HG03196 (cell line): ENCODE data around the gene DTNB.

Experiments
- ATAC-seq: cut with Tn5 transposase; IDR thresholded peaks from one replicate; pipeline ENCODE4 v1.9.1; 2021; ENCODE audit not compliant: unreplicated experiment

DTNB gene

DNA sequence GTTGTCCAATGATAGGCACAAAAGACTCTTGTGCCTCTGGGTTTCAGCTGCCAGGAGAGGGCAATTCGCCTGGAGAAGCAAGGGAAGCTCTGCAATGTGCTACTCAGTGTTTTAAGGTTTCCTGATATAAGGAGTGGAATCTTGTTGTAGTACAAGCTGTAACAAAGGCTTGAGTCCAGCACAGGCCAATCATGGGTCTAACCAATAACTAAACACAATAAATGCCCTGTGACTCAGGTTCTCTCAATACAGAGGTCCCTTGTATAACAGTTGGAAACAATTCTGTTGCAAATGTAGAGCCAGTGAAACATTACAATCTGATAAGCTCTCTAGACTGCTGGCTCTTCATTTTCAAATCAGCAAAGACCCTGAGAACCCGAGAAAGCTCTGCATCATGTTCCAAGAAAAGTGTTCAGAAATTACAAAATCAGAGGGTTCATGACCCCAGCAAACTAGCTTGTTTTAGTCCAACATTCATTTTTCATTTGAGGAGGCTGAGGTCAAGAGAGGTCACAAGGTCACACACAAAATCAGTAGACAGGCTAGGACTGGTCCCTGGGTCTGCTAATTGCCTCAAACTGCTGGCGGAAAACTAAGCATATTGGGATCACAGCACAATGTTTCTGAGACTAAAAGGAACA lies 272.7 kb downstream of the DTNB start:
- no peak for ATAC-seq

DNA sequence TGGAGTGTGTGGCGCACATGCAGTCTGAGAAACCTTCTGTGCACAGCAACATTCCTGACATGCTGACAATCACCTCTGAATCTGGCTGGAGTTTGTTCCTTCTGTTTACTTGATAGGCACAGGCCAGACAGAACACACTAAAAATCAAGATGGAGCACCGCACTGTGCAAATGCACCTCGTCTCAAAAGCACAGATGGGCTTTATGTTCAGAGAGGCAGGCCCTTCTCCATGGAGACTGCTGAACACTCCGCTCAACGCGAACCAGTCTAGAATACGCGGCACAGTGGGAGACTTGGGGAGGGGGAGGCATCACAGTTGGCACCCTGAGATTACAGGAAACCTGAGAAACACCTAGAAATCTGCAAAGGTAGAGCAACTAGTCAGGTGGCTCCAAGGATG lies 273.2 kb downstream of the DTNB start:
- no peak for ATAC-seq

DNA sequence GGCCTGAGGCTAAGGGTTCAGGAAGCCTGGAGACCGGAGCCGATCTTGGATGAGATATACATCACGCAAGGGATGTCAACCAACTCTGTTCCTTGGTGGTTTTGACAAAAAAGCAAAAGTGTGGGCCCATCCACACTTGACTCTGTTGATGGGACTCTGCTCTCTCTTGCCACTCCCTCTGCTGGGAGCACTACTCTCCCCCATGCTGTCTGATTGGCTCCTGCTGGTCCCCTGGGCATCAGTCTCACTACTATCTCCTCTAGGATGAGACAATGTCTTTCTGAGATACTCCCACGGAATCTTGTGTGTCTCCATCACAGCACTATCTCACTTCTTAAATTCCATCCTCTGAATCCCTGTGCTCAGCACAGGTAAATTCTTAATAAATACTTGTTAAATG lies 274.8 kb downstream of the DTNB start:
- ATAC-seq, result no peak

DNA sequence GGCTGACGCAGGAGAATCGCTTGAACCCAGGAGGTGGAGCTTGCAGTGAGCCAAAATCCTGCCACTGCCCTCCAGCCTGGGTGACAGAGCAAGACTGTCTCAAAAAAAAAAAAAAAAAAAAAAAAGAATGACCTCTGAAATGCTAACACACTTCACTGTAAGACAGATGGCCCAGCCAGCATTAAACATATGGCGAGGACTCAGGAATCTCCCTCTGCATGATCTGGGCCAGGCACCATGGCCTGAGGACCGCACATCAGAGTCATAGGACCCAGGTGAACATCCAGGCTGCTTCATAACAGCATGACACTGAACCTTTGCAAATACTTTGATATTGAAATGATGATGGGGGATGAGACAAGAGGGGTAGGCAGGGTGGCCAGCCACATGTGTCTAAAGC lies 275.6 kb downstream of the DTNB start:
- ATAC-seq, result no peak

DNA sequence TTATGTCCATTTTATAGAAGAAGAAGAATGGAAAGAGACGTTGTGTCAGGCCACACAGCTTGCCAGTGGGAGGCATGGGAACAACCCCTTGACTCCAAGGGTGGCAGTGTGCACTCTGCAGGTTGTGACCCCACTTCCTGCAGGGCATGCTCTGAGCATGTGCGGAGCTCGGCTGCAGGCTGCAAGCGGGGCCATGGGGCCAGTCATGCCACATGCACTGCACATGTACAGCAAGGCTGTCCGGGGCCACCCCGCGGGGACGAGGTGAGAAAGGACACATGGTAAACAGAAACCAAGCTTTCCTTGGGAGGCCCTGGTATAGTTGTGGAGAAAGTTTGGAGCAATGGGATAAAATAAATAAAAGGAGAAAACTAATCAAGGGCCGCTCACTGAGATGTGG lies 284.2 kb downstream of the DTNB start:
- no peak for ATAC-seq

DNA sequence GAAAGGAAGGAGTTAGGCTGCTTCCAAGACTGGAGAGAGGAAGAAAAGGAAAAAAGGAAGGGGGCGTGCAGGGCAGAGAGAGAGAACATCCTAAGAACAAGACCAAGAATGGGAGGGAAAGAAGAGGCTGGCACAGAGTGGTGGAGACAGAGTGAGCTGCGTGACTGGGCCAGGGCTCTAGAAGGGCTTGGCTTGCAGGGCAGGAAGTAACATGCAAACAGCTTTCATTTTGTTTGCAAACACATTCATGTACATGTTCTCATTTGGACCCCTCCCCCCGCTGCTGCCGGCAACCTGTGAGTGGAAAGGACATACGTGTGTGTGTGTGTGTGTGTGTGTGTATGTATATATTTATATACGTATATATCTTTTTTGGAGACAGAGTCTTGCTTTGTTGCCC lies 284.9 kb downstream of the DTNB start:
- ATAC-seq, result no peak

DNA sequence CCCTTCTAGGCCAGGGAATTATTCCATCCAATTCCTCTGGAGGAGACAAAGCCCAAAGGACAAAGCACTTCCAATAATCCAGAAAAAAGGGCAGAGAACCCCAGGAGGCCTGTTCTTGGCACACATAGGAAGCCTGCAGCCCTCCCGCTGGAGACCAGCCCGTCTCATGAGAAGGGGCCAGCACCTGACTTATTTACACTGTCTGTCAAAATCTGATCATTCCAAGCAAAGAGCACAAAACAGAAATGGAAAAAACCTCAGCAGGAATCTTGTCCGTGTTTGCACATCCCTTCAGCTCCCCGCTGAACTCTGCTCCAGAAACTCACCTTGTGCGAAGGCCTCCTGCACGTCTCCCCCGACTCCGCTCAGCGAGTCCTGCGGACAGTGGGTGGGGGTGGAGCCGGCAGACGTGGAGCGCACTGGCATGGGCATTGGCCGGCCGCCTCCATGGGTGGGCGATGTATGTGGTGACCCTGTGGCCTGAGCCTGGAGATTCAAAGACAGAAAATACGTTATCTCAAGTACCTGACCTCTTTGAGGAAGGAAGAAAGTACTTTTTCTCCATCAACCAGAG lies 285.4 kb downstream of the DTNB start:
- ATAC-seq, result no peak

DNA sequence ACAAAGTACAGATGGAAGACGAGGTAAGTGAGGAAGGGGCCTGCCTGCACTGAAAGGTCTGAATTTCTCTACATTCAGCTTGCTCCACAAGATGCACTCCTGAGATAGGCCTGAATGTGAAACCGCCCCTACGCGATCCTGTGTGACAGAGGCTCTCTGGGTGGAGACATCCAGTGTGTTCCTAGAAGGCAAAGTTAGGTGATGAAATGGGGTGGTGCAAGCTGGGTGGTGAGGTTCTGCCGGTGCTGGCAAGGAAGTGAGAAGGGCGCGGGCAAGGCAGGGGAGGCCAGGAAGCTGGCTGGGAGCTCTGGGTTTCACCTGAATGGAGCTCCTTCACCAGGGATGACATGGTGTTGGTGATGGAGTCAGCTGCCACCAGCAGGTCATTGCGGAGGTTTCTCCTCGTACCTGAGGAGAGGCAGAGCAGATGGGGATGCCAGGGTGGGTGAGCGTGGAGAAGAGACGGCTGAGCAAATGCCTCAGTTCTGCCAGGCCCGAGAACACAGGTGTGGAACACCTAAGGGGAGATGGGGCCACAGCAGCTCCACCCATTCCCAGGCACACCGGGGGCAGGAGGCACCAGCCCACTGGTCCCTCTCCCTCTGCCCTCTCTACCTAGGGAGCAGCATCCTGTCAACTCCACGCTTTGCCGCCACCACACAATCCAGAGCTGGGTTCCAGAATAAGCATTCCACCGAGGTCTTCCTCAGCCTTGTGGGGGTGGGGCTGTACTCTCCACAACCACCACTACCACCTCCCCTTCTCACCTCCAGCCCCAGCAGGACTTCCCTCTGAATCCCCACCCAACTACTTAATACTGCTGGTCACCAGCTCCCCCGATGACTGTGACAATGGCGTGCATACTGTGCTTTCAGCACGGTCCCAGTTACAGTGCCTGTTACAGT lies 286.2 kb downstream of the DTNB start:
- ATAC-seq, result no peak

DNA sequence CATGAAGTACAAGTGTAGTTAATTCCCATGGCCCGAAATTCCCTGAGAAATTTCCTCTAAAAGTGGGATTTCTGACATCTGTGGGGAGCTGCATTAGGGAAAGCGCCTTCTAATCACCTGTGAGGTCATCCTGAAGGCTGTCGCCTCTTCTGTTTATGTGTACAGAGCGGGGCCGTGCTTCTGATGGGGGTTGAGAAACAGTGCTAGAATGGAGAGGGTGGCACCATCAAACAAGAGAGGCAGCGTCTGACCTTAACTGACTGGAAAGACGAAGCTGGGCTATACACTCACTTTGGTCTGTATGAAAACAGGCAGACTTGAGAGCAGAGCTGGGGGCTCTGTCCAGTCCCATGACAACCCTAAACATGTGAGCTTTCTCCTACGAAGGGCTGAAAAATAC lies 287.5 kb downstream of the DTNB start:
- ATAC-seq, result no peak

DNA sequence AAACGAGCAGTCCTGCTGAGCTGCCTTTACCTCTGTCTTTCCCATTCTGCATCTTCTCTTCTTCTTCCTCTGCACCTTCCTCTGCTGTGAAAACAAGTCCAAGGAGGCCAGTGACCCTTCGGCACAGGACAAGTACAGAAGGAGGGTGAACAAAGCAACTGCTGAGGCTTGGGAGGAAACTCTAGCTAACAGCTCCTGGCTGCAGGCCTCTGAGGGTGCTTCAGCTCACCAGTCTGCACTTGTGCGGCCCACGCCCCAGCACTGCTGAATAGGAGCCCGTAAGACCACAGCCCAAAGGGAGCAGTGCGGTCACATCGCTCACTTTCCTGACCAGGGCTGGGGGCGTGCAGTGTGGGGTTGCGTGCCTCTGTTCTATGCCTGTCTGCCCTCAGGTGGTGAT lies 289.6 kb downstream of the DTNB start:
- ATAC-seq, result no peak

DNA sequence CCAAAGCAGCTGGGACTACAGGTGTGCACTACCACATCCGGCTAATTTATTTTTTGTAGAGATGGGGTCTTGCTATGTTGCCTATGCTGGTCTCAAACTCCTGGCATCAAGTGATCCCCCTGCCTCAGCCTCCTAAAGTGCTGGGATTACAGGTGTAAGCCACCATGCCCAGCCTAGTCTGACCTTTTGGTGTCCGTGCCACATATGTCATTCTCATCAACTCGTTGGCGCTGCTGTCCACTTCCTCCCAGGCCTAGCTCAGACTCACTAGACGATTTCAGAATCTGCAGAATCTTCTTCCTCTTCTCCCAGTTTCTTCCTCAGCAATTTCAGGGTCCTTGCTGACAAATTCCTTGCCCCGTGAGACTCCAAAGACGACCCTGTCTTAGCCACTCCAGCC lies 291.9 kb downstream of the DTNB start:
- ATAC-seq, result no peak

DNA sequence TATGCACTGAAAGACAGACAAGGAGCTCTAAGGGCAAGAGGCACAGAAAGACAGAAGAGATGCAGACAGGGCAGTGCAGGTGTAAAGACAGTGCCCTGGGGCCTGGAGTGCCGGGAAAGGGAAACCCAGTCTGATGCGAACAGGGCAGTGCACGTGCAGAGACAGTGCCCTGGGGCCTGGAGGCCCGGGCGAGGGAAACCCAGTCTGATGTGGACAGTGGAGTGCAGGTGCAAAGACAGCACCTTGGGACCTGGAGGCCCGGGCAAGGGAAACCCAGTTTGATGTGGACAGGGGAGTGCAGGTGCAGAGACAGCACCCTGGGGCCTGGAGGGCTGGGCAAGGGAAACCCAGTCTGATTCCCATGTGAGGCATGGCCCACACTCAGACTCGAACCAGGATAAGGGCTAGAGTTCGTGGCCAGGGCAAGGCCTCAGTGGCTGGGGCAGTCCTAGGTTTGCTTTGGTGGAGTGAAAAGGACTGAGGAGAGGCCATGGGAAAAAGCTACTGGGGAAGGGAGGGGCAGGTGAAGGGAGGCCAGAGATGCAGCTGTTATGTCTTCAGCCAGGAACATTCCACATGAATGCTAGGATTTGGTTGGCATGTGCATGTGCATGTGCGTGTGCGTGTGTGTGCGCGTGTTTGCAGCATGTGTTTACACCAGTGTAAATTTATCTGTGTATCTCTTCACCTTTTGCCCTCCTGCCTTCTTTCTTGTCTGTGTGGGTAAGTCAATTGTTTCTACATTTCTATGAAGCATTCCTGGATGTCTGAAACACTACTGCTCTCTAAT lies 292.6 kb downstream of the DTNB start:
- no peak for ATAC-seq

DNA sequence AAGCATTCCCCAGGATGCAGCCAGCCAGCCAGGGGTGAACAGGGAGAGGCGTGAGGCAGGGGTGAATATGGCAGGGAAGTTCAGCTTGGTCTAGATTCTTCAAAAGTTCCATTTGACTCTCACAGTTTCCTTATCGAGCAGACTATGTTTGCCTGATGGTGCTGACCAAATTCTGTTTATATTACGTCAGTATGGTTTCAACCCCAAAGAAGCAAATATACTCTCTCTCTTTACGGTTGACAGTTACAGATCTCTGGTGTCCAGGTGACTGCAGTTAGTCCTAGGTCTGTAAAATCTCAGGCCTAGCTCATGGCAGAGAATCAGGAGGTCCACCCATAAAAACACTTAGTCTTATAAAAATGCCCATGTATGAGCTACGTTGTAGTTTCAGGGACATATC lies 293.4 kb downstream of the DTNB start:
- ATAC-seq, result no peak

DNA sequence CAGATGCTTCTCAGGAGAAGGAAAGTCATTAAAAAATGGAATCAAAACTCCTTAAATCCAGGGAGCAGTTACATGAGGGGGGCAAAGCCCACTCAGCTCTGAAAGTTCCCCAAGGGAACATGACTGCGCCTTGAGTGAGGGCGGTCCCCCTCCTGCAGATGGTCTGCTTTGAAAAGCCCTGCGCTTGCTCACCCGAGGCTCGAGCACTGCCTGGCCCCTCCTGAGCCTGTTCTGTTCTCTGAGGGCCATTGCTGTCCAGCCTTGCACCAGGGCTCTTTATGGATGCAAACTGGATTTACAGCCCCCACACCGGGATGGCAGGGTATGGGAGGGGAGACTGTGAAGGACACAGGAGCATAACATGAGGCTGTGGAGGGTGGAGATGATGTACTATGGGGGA lies 293.8 kb downstream of the DTNB start:
- no peak for ATAC-seq

DNA sequence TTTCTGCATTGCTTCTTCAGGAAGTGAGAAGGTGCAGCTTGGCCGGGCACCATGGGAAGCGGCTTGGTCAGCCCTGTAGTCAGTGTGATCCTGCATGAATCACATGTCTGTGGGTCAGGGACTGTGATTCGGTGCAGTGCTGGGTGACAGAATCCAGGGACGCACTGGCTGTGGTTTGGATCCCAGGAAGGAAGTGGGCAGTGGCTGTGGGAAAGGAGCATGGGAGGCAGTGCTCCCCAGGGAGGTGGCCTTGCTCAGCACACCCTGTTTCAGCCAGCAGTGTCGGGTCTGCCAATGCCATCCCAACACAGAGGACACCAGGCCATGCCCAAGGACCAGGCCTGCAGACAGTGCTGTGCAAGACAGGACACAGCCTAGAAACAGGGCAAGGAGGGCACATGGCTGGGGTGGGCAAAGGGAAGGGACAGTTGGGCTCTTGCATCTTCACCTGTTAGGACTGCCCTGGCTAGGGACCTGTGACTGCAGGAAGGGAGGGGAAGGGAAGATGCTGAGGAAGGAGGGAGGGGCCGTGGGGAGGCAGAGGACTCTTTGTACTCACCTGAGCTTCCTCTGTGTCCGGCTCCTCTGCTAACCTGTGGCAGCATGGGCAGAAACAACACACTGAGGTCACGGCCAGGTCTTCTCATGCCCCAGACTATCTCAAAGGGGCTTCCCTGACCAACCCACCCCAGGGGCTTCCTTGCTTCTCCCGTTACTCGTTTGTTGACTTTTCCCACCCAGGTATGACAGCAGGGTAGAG lies 294.5 kb downstream of the DTNB start:
- no peak for ATAC-seq

DNA sequence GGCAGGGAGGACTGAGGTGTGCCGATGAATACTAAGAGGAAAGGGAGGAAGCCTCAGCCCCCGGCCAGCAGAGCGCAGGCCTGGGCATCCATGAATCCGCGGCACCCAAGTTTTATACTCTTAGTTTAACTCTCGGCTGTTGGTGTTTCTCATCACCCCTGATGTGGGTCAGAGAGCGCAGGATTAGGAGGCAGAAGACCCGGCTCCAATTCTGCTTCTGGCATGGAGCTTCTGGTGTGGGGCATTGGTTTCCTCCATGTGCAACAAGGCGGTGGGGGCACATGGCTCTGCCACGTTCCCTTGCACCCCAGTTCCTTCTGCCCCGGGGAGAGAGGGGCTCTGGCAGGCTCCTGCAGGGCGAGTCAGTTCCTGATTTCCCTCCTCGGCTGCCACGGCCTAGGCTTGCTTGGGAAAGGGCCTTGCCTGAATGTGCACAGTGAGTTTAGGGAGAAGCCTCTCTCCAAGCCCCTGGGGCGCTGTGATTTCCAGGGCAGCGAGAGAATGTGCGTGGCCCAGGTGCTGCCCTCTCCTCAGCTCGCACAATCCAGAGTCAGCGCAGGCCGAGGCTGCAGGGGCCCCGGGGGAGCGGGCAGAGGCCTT lies 295.5 kb downstream of the DTNB start:
- no peak for ATAC-seq

DNA sequence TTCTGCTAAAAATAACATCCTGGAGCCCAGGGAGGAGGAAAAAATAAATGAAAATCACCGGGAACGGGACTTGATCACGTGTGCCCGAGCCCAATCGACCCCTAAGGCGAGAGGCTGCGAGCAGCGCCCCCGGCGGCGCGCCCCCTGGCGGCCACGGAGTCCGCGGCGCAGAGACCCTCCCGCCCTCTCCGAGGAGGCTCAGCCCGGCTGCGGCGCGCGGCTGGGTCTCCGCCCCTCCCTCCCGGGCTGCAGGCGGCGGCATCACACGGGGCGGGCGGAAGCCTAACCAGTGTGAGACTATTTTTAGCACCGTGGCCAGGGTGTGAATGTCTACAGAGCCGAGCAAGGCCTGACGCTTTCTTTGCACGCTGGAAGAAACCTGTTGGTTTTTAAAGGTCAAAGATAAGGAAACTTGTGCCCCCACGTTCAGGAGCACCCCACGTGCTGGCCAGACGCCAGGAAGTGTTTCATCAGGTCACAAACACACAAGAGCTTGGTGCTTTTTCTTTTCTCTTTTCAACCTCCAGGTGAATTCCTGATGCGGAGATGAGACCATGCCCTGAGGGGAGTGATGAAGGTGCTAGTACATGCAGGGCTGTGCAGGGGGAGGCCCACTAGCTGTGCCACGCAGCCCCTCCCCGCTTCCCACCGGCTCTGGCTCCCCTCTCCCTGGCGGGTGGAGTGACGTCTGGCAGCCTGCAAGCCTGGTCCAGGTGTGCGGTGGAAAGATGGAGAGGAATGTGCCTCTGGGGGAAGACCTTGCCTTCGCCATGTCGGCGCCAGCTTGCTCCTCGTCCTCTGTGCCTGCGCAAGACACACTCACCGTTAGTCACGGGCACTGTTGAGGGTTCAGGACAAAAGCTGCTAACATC lies 296.4 kb downstream of the DTNB start:
- ATAC-seq, result peak; percentile 89

DNA sequence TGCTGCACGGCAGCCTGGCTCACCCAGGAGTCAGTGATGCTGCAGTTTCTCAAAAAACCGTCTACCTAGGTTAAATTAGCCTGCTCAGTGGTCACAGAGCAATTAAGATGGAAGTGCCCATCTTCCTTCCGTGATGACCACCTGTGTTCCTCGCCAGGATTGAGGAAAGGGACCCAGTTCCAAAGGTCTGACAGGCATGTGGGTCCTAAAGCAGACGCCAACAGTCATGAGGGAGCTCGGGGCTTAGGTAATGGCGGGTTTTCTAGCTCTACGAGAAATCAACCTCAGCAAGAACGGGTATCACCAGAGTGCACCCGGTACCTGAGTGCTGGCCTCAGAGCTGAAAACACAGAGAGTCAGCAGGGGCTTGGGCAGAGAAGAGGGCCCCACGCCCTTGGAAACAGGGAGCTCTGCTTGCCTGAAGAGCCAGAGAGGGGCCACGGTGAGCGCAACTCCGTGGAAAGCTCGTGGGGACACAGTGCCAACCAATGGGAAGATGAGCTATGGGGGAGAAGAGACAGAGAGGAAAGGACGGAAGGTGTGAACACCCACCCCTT lies 297.3 kb downstream of the DTNB start:
- ATAC-seq, result no peak

DNA sequence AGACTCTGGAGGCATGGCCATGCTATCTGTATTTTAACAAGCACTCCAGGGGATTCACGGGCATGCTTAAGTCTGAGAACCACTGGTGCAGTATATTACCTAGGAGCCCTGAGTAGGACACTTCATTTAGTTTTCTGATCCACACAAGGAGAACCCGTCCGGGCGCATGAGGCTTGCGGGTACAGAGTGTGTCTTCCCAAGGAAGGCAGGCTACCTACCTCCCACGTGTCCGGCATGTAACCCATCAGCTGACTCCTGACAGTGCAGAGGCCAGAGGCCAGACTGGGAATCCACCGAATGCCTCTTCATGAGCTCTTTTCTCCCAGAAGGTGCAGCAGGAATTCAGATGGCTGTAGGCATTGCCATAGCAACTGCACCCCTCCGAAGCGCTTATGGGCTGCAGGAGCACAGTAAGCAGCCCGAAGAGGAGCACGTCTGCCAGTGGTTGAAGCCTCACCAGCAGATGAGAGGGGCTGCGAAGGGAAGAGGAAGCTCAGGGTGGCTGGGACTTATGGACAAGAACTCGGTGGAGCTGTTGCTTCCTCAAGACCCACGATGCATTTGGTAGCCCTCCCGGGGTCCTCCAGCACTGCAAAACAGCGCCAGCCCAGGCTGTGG lies 297.9 kb downstream of the DTNB start:
- ATAC-seq, result no peak
